ENCODE measurements around the gene HSPG2. TPM values are rescaled to one million over a fixed set of nuclear protein-coding genes. Genes with fewer than 3 reads are reported as not detected.

Gene HSPG2
- total RNA-seq, 2 experiments from 2014 or later = 1.6 to 4.7 TPM

- no peaks in the 10 kb centered on the region for H3K9me2 ChIP-seq (ENCODE audit: insufficient read depth, low read length)
- H3K79me2 ChIP-seq (ENCODE audit: insufficient read depth, low read depth, low read length) = no peaks in the 10 kb centered on the region
- intact Hi-C loops (cut with micrococcal nuclease; ENCODE audit: unreplicated experiment) = no loop called here
- TF ChIP-seq EZH2phosphoT487 (IDR thresholded peaks at IDR 0.05; ENCODE audit: borderline replicate concordance, low read depth, low read length) = no peak
- TF ChIP-seq CTCF (conservative IDR thresholded peaks at IDR 0.05; ENCODE audit: low read length) = no peak
- ChIA-PET CTCF (ENCODE audit: unreplicated experiment) (no interaction called here), POLR2A (no interaction called here)
- no peak for DNase-seq (ENCODE audit: low spot score)
- H3K4me2 ChIP-seq (ENCODE audit: low read length) = no peak overlapping the region
- H3K9me3 ChIP-seq (ENCODE audit: low read length) = no peaks in the 10 kb centered on the region
- no peak overlapping the region for H3K4me3 ChIP-seq (ENCODE audit: low read depth, low read length, poor library complexity, severe bottlenecking)
- no peaks in the 10 kb centered on the region for H4K20me1 ChIP-seq (ENCODE audit: insufficient read depth, low read length)
- H3K4me1 ChIP-seq (ENCODE audit: insufficient read depth, low read length, poor library complexity, severe bottlenecking) = no peaks in the 10 kb centered on the region
- no TSS peak for BruUV-seq (replicated peaks)
- H3K36me3 ChIP-seq (ENCODE audit: insufficient read depth, low read length) = no peaks in the 10 kb centered on the region
- H2AFZ ChIP-seq (ENCODE audit: low read length) = no peak overlapping the region
- H3K27ac ChIP-seq (ENCODE audit: low read depth, low read length, poor library complexity, severe bottlenecking) = no peak overlapping the region
Observed at GRCh38 chr1:21824926-21825325, 112.2 kb downstream of the HSPG2 start.

- POLR2A ChIA-PET = no interaction called here
- no TSS peak for BruUV-seq (replicated peaks)
- intact Hi-C loops (cut with micrococcal nuclease; ENCODE audit: unreplicated experiment) = no loop called here
Observed at GRCh38 chr1:21823980-21824702, 113.0 kb downstream of the HSPG2 start.

More at GRCh38 chr1:21823980-21824702, 113.0 kb downstream of the HSPG2 start:
- no peaks in the 10 kb centered on the region for H3K79me2 ChIP-seq (ENCODE audit: insufficient read depth, low read depth, low read length)
- H4K20me1 ChIP-seq (ENCODE audit: insufficient read depth, low read length) = no peaks in the 10 kb centered on the region
- no peaks in the 10 kb centered on the region for H3K36me3 ChIP-seq (ENCODE audit: insufficient read depth, low read length)
- no peaks in the 10 kb centered on the region for H3K4me1 ChIP-seq (ENCODE audit: insufficient read depth, low read length, poor library complexity, severe bottlenecking)
- H3K4me2 ChIP-seq (ENCODE audit: low read length) = no peak overlapping the region
- no peaks in the 10 kb centered on the region for H3K9me2 ChIP-seq (ENCODE audit: insufficient read depth, low read length)
- no peak overlapping the region for H2AFZ ChIP-seq (ENCODE audit: low read length)
- H3K4me3 ChIP-seq (ENCODE audit: low read depth, low read length, poor library complexity, severe bottlenecking) = no peak overlapping the region
- H3K9me3 ChIP-seq (ENCODE audit: low read length) = no peaks in the 10 kb centered on the region
- TF ChIP-seq CTCF (conservative IDR thresholded peaks at IDR 0.05; ENCODE audit: low read length) = no peak
- TF ChIP-seq EZH2phosphoT487 (IDR thresholded peaks at IDR 0.05; ENCODE audit: borderline replicate concordance, low read depth, low read length) = no peak
- CTCF ChIA-PET (ENCODE audit: unreplicated experiment) = no interaction called here
- DNase-seq (ENCODE audit: low spot score) = no peak
- H3K27ac ChIP-seq (ENCODE audit: low read depth, low read length, poor library complexity, severe bottlenecking) = no peak overlapping the region
